Measurements from ENCODE around the gene SNX21.
"Not testable (repeated sequence)": the region's sequence is repeated elsewhere in the genome, so short reads cannot be mapped to it uniquely, and the experiment has no call there.

The SNX21 gene

DNA sequence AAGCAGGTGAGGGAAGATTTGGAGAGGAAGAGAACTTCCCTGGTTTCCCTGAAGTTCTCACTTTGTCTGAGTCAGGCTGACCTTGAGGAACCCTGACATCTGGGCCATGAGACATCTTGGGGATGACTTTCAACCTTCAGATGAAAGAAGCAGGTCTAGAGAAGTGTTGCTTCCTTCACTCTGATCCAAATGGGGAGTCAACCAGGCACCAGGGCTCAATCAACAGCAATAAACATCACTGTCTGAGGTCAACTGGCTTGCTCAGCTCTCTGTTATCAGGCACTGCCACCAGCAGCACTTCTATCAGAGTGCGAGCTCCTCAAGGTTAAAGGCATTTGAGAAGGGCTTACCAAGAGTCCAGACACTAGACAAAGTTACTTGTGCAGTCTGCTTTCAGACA is 17.3 kb downstream of the SNX21 start:
- DNase-seq (ENCODE audit: low spot score), result no peak

DNA sequence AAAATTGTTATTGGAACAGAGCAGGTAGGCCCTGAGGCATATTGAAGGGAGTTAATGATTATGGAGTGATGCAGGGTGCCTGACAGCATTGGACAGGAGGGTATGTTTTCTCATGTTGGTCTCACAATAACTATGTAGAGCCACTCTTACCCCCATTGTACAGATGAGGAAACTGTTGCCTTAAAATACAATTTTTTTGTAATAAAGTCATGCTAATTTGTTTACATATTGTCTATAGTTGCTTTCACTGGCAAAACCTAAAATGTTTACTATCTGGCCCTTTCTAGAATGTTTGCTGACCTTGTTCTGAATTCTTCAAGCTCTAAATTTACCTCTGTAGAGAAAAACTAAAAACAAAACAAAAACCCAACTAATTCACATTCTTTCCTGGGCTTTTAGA is 17.9 kb downstream of the SNX21 start:
- DNase-seq (ENCODE audit: low spot score), result no peak

DNA sequence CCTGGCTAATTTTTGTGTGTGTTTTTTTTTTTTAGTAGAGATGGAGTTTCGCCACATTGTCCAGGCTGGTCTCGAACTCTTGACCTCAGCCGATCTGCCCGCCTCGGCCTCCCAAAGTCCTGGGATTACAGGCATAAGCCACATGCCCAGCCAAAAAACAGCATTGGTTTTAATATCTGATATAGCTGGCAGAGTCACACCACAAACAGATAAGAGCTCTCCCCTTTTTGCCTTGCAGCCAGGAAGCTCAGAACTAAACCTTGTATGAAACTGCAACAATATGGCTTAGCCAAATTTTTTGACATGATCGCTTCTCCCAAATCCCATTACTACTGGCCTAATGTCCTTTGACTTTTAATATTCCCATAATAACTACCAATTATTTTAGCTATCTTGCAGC is 18.7 kb downstream of the SNX21 start:
- DNase-seq (ENCODE audit: low spot score), result no peak

DNA sequence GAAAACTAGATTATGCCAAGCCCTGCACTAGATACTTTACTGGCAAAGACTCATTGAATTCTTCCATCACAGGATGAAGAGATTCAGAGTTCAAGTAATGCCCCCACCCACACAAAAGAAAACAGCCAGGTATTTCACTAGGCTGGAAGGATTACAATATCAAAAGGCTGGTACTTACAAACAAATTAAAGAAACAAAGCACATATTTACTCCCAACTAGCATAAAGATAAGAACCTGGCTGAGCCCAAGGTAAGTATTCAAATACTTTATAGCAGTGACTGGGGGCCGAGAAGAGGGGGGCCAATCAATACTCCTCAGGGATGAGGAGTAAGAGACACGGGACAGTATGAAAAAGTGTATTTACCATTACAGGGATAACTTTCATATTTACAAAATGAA is 19.9 kb downstream of the SNX21 start:
- DNase-seq (ENCODE audit: low spot score), result no peak

DNA sequence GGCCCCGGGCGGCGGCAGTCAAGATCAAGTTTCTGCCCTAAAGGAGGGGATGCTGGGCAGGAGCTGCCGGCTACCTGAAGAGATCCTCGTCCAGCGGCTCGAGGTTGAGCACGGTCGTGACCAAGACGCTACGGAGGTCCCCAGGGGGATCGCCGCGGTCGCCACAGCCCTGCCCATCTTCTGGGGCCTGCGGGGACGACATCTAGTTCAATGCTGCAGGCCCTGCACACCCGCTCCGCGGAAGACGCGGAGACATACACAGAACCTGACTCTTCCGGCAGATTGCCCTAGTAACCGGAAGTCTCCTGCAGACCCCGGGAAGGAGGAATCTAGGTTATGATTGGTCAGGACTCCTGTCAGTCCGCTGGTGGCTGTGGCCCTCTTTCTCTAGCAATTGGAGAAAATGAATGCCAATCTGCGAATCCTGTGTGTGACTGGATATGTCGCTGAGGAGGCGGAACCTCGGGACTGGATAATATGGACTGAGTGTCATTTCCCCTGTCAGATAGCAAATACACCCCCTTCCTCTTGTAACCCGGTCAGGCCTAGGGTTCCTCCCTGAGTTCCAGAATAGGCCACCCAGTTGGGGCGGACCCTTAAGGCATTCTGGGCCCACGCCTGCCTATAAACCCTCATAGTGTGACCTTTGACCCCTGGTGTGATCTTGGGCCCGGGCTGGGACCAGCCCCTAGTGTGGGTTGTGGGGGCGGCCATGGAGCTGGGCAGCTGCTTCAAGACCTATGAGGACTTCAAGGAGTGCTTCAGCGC is 23.7 kb downstream of the SNX21 start, which contains the start of the genes ACOT8 and ZSWIM3:
ACOT8 (minus strand) TSS at position 279 of the 768 bp plus-strand sequence; CDS start at position 202, 77 bp downstream.
ZSWIM3 (plus strand) TSS at position 501 of the 768 bp plus-strand sequence; CDS start at position 713, 212 bp downstream.
- DNase-seq (ENCODE audit: low spot score), result peak; percentile 99

DNA sequence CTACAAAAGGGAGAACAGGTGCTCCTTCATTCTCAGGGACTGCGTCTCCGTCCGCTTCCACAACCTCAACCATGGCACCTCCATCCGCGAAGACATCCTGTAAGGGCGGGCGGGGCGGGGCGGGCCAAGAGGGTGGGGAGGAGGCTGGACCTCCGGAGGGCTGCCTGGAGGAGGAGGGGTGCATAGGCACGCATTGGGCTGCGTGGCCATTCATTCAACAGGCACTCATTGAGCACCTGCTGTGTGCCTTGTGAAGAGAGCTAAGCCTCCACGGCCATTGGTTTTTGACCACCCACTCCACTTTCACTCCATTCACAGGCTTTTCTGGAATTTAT is 24.2 kb downstream of the SNX21 start:
- DNase-seq (ENCODE audit: low spot score), result peak; percentile 55

DNA sequence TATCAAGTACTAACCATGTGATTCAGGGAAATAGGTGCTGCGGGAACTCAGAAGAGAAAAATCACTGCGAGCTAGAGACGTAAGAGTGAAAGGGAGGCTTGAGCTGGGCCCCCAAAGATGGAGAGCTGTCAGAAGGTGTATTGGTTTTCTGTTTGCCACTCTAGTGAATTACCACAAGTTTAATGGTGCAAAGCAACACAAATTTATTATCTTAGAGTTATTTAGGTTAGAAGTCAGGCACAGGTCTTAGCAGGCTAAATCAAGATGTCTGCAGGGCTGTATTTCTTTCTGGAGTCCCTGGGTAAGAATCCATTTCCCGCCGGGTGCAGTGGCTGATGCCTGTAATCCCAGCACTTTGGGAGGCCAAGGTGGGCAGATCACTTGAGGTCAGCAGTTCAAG is 26.3 kb downstream of the SNX21 start:
- no peak for DNase-seq (ENCODE audit: low spot score)

DNA sequence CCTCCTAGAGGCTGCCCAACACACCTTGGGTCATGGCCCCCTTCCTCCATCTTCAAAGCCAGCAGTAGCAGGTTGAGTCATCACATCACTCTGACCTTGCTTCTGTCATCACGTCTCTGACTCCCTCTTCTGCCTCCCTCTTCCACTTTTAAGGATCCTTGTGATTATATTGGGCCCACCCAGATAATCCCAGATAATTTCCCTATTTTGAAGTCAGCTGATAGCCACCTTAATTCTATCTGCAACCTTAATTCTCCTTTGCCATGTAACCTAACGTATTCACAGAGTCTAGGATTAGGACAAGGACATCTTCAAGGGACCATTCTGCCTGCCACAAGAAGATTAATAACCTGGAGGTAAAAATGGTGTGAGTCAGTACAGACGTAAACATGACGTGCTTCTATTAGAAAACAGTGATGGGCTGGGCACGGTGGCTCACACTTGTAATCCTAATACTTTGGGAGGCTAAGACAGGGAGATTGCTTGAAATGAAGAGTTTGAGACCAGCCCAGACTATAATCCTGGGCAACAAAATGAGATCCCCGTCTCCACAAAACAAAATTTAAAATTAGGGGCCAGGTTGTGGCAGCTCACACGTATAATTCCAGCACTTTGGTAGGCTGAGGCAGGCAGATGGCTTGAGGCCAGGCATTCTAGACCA is 27.1 kb downstream of the SNX21 start:
- DNase-seq (ENCODE audit: low spot score), result no peak

DNA sequence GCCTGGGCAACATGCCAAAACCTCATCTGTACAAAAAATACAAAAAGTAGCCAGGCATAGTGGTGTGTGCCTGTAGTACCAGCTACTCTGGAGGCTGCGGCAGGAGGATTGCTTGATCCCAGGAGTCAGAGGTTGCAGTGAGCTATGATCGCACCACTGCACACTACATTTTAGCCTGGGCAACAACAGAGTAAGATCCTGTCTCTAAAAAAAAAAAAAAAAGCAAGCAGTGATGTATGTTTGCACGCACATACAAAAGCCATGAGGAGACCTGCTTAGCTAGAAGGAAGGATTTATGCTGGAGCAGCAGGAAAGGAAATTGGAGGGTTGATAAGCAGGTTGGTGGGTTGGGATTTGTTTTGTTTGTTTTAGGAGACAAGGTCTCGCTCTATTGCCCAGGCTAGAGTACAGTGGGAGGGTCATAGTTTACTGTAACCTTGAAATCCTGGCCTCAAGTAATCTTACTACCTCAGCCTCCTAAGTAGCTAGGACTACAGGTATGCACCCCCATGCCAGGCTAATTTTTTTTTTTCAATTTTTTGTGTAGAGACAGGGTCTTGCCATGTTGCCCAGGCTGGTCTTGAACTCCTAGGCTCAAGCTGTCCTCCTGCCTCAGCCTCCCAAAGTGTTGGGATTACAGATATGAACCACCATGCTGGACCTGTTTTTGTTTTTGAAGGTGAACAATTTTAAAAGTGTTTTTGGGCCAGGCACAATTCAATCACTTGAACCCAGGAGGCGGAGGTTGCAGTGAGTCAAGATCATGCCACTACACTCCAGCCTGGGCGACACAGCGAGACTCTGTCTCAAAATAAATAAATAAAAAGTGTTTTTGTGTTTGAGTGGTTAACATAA is 27.8 kb downstream of the SNX21 start:
- DNase-seq (ENCODE audit: low spot score), result no peak

DNA sequence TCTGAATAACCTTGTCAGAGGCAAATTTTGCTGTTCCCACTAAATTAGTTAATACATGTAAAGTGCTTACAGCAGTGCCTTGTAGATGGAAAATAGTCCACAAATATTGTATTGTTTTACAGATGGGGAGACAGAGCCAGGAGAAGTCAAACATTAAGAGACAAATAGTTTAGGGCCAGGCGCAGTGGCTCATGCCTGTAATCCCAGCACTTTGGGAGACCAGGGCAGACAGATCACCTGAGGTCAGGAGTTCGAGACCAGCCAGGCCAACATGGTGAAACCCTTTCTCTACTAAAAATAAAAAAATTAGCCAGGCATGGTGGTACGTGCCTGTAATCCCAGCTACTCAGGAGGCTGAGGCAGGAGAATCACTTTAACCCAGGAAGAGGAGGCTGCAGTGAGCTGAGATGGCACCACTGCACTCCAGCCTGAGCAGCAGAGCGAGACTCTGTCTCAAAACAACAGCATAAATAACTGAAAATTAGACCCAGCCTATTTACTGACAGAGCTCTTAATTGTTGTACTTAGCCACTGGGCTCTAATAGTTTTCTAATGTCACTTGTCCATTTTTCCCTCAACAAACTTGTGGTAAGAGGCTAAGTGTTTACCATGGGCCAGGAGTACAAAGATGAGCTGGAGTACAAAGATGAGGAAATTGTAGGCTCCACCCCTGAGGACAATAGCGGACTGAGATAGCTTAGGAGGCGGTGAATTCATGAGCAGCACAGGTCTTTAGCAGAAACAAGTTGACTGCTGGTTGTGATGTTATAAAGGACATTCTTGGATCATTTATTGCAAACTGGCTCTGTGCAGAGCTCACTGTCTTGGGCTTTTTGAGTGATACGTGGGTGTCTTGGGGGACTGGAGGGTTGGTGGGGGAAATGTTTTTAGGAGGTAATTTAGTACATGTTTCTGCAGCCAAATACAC is 30.2 kb downstream of the SNX21 start:
- DNase-seq (ENCODE audit: low spot score), result no peak

DNA sequence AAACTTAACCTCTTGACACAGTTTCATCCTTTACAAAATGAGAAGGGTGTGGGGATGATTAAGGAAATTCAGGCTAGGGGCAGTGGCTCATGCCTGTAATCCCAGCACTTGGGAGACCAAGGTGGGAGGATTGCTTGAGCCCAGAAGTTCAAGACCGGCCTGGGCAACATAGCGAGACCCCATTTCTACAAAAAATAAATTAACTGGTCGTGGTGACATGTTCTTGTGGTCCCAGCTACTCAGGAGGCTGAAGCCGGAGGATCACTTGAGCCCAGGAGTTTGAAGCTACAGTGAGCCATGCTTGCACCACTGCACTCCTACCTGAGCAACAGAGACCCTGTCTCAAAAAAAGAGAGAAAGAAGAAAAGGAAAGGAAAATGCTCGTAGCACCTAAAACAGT is 32.9 kb downstream of the SNX21 start:
- DNase-seq (ENCODE audit: low spot score), result no peak

DNA sequence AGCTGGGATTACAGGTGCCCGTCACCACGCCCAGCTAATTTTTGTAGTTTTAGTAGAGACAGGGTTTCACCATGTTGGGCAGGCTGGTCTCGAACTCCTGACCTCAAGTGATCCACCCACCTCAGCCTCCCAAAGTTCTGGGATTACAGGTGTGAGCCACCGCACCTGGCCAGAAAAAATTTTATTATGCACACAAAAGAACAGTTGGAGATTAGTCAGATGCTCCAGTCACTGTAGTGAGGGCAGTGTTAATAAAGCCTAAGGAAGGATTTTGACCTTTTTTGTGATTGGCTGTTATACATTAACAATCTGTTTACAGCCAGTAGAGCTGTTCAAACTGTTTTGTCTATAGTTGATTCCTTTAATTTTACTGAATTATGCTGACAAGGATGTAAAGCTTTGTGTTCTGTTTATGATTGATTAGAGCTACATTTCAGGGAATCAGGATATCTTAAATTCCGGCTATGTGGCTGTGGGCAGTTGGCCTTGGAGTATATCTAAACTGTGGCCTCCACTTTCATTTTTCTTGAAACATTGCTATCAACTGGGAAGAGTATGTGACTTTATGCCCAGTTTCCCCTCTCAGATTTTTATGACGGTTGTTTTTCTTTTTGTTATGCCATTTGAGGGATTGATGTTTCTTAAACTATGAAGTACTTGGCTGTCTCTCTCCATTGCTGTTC is 33.7 kb downstream of the SNX21 start:
- DNase-seq (ENCODE audit: low spot score), result no peak

DNA sequence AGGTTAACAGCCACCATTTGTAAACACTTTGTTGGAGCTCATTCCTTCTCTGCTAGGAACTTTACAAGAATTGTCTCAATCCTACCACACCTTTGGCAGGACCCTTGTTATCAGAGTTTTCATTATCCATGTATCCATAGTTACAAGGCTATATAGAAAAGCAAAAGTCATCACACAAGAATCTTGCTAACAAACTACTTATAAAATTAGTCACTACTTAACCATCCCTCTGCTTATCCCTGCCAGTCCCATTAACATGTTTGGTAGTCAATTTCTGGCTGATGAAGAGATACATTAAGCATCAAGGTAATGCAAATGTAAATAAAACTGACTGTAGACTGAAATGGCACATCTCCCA is 34.2 kb downstream of the SNX21 start:
- DNase-seq (ENCODE audit: low spot score), result no peak

DNA sequence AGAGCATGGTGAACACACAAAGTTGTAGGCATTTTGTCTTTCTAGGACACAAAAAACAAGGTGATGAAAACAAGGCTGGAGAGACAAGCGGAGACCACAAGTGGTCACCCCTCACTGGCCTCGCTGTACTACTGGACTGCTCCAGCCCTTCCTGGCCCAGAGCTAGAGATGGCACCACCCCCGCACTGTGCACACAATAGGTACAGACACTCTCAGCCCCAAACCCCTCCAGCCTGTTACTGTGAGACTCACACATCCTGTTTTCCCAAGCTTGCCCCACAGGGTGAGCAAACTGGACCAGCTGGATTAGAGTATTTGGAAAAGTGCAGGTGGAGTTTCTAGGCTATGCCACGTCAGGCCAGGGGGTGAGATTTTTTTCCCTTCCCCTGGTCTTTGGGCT is 39.0 kb downstream of the SNX21 start:
- DNase-seq (ENCODE audit: low spot score), result no peak

DNA sequence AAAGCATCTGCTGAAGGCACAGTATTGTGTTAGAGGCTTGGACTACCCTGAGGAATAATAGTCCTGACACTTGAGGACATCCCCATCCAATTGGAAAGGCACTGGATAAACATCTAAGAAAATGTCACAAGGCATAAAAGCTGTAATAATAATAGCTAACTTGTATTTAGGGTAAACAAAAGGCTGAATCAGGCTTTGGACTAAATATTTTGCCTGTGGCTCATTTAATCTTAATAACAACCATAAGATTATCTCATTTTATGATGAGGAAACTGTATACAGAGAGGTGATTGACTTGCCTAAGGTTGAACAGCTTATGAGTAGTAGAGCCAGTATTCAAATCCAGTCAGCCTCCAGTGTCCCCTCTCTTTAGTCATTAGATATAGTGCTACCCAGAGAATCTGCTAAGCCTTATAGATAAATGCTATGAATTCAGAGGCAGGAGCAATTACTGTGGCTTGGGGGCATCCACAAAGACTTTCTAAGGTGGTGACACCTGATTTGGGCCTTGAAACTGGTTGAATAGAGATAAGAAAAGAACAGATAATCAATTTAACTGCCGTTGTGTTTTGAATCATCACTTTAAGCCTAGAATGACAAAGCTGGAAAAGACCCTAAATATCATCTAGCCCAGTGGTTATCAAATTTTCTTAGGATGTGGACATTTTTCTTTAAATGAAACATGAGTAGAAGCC is 40.0 kb downstream of the SNX21 start:
- DNase-seq (ENCODE audit: low spot score), result no peak

DNA sequence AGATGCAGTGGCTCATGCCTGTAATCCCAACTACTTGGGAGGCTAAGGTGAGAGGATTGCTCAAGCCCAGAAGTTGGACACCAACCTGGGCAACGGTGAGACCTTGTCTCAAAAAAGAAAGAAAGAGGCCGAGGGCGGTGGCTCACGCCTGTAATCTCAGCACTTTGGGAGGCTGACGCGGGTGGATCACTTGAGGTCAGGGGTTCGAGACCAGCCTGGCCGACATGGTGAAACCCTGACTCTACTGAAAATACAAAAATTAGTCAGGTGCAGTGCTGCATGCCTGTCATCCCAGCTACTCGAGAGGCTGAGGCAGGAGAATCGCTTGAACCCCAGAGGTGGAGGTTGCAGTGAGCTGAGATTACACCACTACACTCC is 40.5 kb downstream of the SNX21 start:
- DNase-seq (ENCODE audit: low spot score), result not testable (repeated sequence)

DNA sequence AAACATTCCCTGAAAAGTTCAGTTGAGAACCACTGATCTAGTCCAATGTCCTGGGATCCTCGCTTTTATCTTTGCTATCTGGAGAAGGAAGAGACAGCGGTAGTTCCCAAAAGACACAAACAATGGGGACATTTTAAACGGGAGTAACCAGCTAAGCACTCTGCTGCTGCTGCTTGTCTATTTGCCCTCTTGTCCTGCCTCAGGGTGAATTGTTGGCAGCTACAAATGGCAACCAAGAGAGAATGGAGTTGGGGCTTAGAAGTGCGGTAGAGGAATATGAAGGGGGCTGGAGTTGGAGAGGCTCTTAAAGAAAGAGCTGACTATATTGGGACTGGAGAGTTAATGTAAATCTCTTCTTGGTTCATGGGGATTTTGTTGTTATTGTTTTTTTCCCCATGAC is 41.0 kb downstream of the SNX21 start:
- DNase-seq (ENCODE audit: low spot score), result no peak

DNA sequence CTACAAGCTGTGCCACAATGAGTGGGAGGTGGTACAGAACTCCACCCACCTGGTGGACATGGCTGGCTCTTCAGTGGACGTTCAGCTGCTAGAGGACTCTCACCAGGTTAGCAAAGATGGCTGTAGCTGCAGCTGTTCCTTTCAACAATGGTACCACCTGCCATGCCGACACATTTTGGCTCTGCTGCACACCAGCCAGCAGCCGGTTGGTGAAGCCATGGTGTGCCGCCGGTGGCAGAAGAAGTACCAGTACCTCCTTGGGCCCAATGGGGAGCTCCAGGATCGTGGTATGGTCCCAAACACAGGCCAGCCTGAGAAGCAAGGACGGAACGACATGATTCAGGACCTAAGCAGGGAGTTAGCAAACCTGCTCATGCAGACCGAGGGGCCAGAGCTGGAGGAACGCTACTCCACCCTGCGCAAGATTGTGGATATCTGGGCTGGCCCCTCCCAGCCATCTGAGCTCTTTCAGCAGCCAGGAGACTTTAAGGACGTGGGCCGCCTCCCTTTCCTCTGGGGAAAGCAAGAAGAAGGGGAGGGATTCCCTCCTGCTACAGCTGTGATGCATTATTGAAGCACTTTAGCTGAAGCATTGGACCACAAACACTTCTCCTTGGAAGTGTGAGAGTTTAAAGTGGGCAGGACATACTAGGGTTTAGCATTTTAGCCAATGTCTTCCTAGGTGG is 44.6 kb downstream of the SNX21 start:
- DNase-seq (ENCODE audit: low spot score), result no peak

DNA sequence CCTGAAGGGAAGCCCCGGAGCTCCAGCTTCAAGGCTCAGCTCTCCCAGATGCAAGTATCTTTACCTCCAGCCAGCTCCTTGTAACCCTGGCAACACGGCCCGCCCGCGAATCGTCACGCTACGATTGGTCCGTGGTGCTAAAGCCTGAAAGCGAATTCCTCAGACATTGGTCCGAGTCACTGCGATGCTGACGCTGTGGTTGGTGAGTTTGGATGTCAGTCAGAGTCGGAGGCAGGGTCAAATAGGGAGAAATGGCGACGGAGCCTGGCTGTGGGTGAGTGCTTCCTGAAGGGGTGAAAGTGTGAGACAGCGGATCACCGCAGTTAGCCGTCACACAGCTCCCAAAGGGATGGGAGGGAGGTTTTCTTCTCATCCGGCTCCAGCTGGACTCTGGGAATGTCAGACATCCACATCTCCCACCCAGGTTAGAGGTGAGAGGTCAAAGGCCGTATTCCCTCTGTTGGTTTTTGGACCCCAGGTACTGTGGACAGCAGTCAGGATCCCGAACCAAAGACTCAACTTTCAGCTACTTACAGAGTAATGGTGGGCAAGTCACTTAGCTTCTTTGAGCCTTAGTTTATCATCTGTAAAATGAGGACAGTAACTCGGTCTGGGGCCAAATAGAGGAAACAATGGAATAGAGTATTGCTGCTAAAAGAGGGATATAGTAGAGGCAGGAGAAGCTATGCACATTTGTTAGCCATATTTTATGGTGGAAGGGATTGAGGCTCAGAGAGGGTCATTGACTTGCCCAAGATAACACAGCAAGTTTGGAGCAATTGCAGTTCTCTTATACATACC is 47.6 kb downstream of the SNX21 start, which contains the start of gene ZSWIM1:
ZSWIM1 (plus strand) TSS at position 240 of the 801 bp plus-strand sequence. CDS start 1,366 bp downstream, outside the sequence.
- DNase-seq (ENCODE audit: low spot score), result peak; percentile 99
